ENCODE results near the gene DAZAP1.
"Not testable (repeated sequence)": the region's sequence is repeated elsewhere in the genome, so short reads cannot be mapped to it uniquely, and the experiment has no call there.

The DAZAP1 gene

DNA sequence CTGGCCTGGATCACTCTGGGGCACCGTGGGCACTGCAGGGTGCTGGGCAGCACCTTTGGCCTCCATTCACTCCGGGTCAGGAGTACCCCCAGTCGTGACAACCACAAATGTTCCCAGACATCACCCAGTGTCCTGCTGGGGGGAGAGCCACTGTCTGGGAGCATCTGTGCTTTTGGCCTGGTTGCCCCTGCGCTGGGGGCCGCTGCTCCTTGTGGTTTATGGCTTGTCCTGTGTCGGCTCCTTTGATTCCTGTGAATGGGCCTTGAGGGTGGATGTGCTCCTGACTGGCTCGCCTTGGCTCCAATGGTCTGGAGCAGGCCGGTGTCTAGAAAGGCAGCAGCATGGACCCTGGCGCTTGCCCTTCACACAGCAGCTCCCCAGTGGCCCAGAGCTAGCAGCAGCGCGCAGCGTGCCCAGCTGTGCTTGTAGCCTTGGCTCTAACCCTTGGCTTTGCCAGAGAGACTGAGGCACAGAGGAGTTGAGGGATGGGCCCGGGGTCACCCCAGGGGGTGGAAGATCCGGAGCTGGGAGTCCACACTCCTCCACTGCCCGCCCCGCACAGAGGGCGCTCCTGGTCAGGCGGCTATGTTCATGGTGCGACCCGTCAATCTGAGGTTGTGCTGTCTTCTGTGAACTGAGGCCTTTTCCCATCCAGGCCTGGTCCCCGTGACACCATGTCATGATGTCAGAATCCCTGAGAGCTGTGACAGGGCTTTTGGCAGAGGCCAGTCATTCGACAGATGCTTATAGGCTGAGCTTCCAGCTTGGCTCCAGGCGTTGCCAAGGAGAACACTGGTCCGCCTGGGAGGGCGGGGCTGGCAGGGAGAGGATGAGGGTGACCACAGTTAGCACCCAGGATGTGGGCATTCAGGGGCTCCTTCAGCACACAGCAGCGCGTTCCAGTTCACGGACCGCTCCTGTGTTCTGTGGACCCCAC, 4.1 kb downstream of the DAZAP1 start:
- DNase-seq: no peak

- DNase-seq: no peak
These were observed 5.0 kb downstream of the DAZAP1 start for GRCh38 chr19:1412323-1412923.

DNA sequence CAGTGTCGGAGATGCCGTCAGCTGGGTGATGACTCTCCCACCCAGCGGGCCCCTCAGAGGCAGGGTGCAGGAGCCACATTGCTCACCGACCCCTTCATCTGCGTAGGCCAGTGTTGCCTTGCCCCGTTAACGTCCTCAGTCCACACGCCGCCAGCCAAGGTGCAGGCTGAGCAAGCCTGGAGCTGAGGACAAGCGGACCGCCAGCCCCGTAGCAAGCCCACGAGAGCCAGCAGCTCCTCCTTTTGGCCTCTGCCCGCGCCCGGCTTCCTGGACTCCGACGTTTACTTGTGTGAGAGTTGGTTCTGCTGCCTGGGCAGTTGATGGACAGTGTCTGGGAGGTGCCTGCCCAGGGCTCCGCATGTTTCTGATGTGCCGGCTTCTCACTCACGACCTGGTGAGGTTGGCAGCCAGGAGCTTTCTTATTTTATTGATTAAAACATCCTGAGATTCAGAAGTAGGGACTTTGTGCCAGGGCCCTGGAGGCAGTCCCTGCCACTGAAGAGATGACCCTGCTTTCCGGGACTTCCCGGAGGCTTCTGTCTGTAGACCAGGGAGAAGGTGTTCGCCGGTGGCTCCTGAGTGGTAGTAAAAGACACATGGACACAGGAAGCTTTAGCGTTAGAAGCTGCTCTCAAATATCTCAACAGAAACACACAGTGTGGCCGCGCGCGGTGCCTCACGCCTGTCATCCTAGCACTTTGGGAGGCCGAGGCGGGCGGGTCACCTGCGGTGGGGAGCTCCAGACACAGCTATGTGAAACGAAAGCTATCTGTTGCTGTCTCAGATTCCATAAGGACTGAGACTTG, 5.8 kb downstream of the DAZAP1 start:
- DNase-seq: no peak

GRCh38 chr19:1416014-1416841, 8.8 kb downstream of the DAZAP1 start:
- no peak for DNase-seq

- no peak for DNase-seq
These were observed 9.8 kb downstream of the DAZAP1 start for GRCh38 chr19:1417145-1417544.

DNA sequence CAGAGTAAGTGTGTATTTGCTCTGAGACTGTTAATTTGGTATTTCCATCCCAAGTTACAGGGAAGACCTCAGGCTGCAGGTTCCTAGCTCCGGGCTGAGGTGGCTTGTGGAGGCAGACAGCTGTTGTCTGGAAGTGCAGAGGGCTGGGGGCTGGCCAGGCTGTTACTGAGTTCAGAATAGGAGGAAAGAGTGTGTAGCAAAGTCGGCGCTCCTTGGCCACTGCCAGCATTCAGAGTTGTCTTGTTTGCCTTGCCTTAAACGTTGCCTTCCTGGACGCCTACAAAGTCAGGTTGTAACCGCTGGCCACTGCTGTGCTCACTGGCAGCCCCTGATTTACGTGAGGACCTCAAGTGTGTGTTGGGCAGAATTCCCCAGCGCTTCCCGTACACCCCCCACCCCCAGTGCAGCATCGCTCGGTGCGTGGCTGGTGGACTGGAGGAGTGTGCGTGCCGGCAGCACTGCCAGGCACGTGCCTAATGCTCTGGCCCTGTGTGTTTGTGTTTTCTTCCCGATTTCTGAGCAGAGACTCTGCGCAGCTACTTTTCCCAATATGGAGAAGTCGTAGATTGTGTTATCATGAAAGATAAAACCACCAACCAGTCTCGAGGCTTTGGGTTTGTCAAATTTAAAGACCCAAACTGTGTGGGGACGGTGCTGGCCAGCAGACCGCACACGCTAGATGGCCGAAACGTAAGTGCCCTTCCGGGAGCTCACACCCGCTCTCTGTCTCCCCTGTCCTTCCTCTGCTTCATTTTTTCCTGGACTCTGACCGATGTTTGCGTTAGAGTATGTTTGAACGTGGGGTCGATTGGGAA, 10.5 kb downstream of the DAZAP1 start:
- DNase-seq: no peak

- no peak for DNase-seq
These were observed 11.1 kb downstream of the DAZAP1 start for GRCh38 chr19:1418496-1418775.

- DNase-seq: no peak
These were observed 11.8 kb downstream of the DAZAP1 start for GRCh38 chr19:1418951-1419738.

- not testable (repeated sequence) for DNase-seq
These were observed 12.7 kb downstream of the DAZAP1 start for GRCh38 chr19:1420085-1420484.

DNA sequence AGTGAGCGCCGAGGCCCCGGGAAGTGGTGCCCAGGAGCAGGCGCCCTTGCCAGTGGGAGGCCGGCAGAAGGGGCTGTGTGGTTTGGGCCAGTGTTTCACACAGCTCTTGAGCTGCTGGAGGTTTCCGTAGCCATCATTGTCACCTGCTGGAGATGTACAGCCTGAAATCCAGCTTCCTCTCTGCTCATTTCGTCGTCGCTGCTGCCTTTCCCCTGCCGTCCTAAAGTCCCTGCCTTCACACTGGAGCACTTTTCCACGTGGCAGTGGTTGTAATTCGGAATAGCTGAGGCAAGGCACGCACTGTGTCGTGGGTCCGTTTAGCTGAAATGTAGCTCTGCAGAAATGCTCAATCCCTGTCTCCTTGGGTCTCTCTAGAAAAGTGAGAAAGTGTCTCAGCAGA, 13.2 kb downstream of the DAZAP1 start:
- DNase-seq: no peak

- DNase-seq: no peak
These were observed 14.0 kb downstream of the DAZAP1 start for GRCh38 chr19:1421218-1421957.

DNA sequence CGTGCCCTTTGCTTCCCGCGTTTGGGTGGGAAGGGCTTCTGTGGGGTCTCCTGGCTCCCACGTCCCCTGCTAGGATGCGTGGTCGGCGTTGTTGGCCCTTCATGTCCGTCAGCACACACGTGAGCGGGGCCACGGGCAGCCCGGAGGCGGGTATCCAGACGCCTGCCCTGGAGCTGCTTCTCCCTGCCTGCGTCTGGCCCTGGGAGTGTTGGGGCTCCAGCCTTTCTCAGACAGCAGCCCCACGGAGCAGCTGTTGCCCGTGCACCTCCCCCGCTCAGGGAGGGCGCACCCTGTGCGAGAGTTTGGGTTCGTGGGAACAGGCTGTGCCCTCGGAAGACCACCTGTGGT, 14.5 kb downstream of the DAZAP1 start:
- no peak for DNase-seq

- DNase-seq: no peak
These were observed 15.0 kb downstream of the DAZAP1 start for GRCh38 chr19:1422360-1422759.

DNA sequence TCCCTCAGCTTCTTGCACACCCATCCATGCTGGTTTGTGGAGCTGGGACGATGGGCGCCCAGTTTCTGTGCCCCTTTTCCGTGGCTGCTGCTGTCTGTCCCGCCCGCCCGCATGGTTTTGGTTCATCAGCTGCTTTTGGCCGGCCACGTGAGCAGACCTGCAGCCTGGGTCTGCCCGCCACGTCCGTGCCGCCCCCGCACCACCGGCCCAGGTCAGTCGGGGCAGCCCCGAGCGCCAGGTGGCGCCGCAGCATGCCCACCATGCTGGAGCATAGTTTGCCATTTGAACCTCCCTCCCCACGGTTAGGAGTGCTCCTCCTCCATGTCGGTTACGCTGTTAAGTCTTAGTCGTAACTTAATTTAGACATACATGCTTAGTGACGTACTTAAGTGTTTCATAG, 15.6 kb downstream of the DAZAP1 start:
- no peak for DNase-seq

- no peak for DNase-seq
These were observed 16.2 kb downstream of the DAZAP1 start for GRCh38 chr19:1423436-1424191.

DNA sequence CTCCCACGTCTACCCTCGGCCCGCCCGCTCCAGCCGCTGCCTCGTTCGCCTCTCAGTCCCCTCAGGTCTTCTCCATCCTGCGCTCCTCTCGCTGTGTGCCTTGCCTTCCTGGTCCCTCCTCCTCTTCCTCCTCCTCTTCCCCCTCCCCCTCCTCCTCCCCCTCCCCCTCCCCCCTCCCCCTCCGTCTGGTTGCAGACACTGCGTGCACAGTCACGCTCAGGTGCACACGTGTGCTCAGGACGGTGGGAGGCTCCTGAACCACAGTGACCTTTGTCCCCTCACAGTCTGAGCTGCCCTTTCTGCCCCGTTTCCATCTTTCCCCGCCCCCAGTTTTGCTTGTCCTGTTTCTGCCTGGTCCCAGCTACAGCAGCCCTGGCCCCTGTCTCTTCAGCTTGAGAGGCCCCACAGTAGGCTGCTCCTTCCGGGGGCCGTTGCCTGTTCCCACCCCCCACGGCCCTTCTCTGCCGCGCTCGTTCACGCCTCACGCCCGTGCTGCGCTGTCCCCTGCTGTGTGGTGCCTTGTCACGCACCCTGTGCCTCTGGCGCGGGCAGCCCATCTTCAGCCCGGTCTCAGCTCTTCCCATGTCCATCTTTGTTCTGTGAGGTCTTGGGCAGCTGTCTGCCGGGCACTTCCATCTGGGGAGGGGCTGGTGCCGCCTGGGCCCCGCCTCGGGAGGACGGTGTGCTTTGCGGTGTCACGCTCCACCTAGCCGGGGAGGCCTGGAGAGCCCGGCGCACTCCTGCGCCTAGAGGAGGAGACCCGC, 17.0 kb downstream of the DAZAP1 start:
- no peak for DNase-seq

DNA sequence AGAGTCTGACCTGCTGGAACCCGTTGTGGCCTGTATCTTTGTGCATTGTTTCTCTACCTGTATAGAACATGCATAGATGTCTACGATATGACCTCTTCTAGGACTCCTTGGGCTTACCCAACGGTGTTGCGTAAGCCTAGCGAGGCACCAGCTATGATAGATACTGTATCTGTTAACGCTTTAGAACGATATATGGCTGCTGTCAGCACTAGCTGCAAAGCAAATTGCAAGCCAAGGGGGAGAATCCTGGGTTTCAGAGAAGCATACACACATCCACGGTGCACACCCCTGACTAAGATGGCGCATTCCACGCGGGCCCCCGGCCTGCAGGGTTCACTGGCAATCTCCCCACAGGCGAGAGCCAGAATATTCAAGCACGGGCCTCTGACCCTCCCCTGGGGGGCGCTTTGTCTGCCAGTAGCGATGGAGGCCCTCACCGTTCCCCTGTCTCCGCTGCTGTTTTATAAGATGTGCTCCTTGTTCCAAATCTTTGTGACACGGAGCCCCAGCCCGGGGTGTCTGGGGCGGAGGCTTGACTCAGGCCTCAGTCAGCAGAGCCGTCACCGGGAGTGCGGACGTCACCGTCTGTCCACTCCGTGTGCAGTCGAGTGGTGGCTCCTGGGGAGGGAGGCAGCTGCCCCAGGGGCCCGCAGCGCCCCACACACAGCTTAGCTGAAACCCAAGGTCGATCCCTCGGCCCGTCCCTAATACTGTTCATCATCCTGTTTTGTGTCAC, 17.9 kb downstream of the DAZAP1 start:
- DNase-seq: no peak

GRCh38 chr19:1425902-1426301, 18.5 kb downstream of the DAZAP1 start:
- DNase-seq: no peak

All from activated CD4-positive, CD25-positive, alpha-beta regulatory T cell treated with anti-CD3 and anti-CD28 coated beads, Interleukin-2, amount 50 U/mL, for 72 hours (primary cell).